Activated T-helper 1 cell treated with anti-CD3 and anti-CD28 coated beads, Interleukin-2, amount 50 U/mL, for 16 hours (primary cell): ENCODE results near the gene TAS2R1.

Source experiments
- DNase-seq, 2 donors: peaks; one replicate each; pipeline ENCODE4 v3.0.0-alpha.2; 2020; ENCODE audit warnings: low read depth in 1 of 2, low spot score in 1 of 2

TAS2R1 gene

DNA sequence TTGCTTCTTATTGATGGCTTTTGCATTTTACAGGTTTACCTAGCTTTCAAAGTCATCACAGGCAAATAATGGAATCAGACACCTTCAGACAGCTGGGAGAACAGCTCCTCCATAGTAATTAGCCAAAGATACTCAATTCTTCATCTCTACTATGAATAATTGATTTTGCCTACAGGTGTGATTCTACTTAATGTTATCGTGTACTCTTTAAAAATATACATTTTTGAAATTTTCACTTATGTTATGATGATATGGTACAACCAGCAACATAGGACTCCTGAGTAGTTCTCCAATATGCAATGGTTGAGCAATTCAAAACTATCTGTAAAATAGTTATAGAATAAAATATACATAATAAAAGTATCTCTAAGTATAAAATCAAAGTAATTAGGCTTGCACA is at the start of gene TAS2R1:
TSS of gene TAS2R1 (minus strand) at position 101 of the 400 bp plus-strand sequence. CDS start 319 bp downstream, outside the sequence.
- DNase-seq, result no peak

DNA sequence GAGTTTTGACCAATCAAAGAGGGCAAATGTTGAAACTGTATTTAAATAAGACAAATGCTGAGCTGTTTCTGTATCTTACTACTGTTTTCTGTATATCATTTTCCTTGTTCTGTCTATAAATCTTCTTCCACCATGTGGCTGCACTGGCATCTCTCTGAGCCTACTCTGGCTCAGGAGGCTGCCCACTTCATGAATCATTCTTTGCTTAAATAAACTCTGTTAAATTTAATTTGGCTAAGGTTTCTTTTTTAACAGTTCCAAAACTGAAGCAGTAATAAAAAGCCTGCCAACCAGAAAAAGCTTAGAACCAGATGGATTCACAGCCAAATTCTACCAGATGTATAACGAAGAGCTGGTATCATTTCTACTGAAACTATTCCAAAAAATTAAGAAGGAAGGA is 40.2 kb upstream of the TAS2R1 start:
- DNase-seq, result no peak

GRCh38 chr5:9667906-9668305 is 37.8 kb upstream of the TAS2R1 start:
- DNase-seq, result no peak

- no peak for DNase-seq
Measured at GRCh38 chr5:9663891-9664290, 33.7 kb upstream of the TAS2R1 start.

- no peak for DNase-seq
Measured at GRCh38 chr5:9661316-9662015, 31.3 kb upstream of the TAS2R1 start.

- DNase-seq, result no peak
Measured at GRCh38 chr5:9658706-9659105, 28.6 kb upstream of the TAS2R1 start.

GRCh38 chr5:9657819-9658218 is 27.7 kb upstream of the TAS2R1 start:
- DNase-seq, result no peak

DNA sequence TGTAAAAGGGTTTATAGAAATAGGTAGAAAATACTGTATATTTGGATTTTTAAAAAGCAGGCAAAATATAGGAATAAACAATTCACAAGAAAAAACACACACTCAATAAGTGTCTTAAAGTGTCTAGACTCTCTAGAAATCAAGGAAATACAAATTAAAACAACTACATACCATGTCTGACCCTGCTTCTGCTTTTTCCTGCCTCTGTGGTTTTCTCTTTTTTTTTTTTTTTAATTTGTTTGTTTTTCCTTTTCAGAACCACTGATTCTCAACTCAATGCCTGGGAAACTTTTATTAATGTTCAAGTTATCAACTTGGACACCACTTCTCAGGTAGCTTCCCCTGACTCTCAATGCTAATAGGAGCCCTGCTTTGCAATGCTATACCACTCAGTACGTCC is 25.5 kb upstream of the TAS2R1 start:
- DNase-seq, result no peak

DNA sequence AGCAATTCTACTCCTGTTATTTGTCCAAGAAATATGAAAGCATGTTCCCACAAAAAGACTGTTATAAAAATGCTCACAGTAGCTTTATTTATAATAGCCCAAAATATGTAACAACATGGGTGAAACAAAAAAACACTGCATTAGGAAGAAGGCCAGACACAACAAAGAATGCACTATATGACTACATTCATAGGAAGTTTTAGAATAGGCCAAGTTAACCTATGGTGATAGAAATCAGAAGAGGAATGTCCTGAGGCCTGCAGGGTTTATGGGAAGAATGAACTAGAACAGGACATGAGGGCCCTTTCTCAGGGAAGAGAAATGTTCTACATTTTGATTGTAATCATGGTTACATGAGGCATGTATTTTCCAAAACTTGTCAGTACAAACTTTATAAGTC is 24.7 kb upstream of the TAS2R1 start:
- no peak for DNase-seq

- DNase-seq, result no peak
Measured at GRCh38 chr5:9653811-9654210, 23.7 kb upstream of the TAS2R1 start.

- DNase-seq, result no peak
Measured at GRCh38 chr5:9653061-9653460, 22.9 kb upstream of the TAS2R1 start.

DNA sequence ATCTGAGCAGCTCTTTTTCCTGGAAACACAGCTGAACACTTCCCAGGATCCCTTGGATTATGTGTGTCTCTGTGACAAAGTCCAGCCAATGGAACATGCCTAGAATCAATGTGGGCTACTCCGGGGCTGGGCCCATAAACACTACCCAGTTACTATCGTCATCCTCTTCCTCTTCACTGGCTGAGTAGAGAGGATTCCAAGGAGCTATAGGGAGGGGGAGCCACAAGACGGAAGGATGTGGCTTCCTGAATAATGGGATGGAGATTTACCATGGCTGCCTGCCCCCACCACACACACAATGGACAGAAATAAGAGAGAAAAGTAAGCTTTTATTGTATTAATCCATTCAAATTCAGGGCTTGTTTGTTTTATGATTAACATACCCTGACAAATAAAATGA is 22.1 kb upstream of the TAS2R1 start:
- DNase-seq, result no peak

DNA sequence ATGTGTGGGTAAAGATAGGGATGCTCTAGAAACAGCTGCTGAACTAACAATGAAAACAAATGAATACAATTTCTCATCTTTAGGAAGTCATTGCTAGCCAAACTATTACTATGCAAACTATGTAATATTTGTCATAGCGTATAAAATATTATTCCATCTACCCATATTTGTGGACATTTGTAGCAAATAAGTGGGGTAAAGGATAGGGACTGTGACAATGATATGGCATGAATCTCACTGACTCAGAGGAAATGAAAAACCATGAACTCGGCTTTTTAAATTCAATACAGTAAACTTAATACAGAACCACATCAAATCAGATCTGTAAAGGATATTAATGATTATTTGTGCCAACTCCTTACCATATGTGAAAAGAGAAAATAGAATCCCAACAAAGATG is 16.7 kb upstream of the TAS2R1 start:
- DNase-seq, result no peak

DNA sequence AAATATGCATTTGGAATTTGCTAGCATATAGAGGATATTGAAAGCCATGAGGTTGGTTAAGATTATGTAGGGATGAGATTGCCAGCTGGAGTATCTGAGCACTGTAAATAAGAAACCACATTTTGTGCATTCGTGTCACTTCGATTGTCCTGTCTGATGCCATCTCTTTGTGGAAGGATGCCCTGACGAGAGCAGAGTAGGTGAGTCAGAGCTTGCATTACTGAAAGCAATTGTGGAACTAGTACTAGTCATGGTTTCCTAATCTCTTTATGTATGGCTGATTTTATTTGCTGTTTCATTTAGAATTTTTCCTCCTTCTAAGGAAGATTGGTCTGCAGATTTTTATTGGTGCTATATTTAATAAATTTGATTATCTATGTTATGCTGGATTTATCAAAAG is 14.5 kb upstream of the TAS2R1 start:
- no peak for DNase-seq

GRCh38 chr5:9642621-9643020 is 12.5 kb upstream of the TAS2R1 start:
- DNase-seq, result no peak

DNA sequence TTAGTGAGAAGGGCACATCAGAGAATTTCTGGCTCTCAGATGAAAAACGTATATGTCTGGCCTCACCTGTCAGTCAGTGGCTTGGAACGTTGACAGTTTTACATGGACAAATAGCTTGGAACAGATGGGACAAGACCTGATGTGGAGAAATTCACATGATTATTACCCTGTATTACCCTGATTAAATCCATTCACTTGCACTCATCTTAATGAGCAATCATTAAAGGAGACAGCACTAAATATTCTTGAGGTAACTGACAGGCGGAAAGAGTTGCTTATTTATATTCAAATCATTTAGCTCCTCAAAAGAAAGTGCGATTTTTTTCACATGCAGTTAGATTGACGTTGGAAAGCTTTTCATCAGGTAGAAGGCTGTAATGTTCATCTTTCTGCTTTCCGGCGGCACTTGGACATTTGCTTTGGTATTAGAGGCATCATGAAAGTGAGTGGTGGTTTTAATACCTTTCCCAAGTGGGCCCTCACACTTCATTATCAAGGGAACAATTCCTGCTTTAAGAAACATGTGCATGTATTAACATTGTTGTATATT is 11.7 kb upstream of the TAS2R1 start:
- DNase-seq, result no peak

- DNase-seq, result no peak
Measured at GRCh38 chr5:9632495-9632894, 2.3 kb upstream of the TAS2R1 start.

GRCh38 chr5:9627541-9627940 is 2.6 kb downstream of the TAS2R1 start:
- no peak for DNase-seq

GRCh38 chr5:9626955-9627354 is 3.2 kb downstream of the TAS2R1 start:
- DNase-seq, result no peak

DNA sequence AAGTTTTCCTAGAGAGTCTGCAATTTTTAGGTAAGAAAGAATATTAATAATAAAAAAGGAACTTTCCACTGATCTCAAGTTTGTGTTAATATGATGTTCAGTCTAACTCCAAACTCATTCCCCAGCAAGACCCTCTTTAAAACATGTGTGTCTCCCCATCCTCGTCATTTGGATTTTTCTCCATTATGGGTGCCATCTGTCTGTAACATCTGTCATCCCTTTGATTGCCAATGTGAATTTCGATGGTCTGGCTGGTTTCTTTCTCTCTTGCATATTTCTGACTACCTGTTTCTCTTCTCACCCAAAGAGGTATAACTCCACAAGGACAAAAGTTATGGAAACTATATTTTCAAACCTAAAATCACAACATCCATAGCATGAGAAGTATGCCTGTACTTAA is 4.4 kb downstream of the TAS2R1 start:
- DNase-seq, result no peak

GRCh38 chr5:9625286-9625685 is 4.9 kb downstream of the TAS2R1 start:
- DNase-seq, result no peak

GRCh38 chr5:9624196-9624947 is 5.8 kb downstream of the TAS2R1 start:
- DNase-seq, result no peak

GRCh38 chr5:9623661-9624060 is 6.5 kb downstream of the TAS2R1 start:
- no peak for DNase-seq
